Fibroblast of villous mesenchyme (primary cell): ENCODE measurements around the gene MUC20. TPM values are rescaled to one million over a fixed set of nuclear protein-coding genes. Genes with fewer than 3 reads are reported as not detected.

Experiments
- DNase-seq: peaks from one replicate; pipeline ENCODE4 v3.0.0-alpha.2; 2010; ENCODE audit warnings: low read depth
- H3K4me3 ChIP-seq: 2 replicates; pipeline ENCODE4 v1.5.1; 2011; ENCODE audit warnings: low read depth, mild to moderate bottlenecking, low read length
- CTCF ChIP-seq: IDR thresholded peaks from 2 replicates; pipeline ENCODE4 v1.5.1; 2012; ENCODE audit warnings: low read depth, mild to moderate bottlenecking, low read length; ENCODE audit not compliant: insufficient read depth
- total RNA-seq: library from RNA; depleted of rRNA; stranded (reverse); fragments of >200 nt; gene quantifications from 2 replicates; pipeline ENCODE4 v1.2.3, GENCODE V29; 2012

MUC20 gene
- total RNA-seq, 1 donor, result 0.43 TPM

DNA sequence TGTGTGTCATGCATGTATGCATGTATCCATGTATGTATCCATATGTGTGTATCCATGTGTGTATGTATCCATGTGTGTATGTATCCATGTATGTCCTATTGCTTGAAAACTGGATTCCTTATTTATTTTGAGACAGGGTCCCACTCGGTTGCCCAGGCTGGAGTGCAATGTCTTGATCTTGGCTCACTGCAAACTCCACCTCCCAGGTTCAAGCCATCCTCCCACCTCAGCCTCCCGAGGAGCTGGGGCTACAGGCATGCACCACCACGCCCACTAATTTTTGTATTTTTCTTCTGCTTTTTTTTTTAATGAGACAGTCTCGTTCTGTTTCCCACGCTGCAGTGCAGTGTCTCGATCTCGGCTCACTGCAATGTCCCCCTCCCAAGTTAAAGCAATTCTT is 34.1 kb downstream of the MUC20 start:
- H3K4me3 ChIP-seq, result no peak overlapping the region
- no peak for DNase-seq
- TF ChIP-seq CTCF, result no peak

GRCh38 chr3:195755391-195755790 is 34.6 kb downstream of the MUC20 start:
- no peak overlapping the region for H3K4me3 ChIP-seq
- no peak for TF ChIP-seq CTCF
- no peak for DNase-seq

GRCh38 chr3:195755791-195756676 is 35.3 kb downstream of the MUC20 start:
- DNase-seq, result no peak
- no peak overlapping the region for H3K4me3 ChIP-seq
- TF ChIP-seq CTCF, result no peak

GRCh38 chr3:195757438-195757770 is 36.6 kb downstream of the MUC20 start:
- DNase-seq, result no peak
- no peak for TF ChIP-seq CTCF

DNA sequence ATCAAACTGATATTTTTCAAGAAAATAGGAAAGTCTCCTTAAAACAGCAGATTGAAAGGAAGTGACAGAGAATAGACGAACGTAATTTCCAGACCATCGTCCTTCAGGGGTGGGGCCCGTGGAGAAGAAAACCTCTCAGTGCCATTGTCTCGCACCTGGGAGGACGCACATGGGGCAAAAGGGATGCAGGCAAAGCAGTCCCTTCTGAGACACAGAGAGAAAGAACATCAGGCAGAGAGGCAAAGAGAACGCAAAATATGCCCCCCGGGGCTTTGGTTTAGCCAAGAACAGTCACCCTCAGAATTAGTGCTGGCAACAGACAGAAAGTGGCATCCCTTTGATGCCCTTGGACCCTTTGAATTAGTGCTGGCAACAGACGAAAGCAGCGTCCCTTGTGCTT is 37.0 kb downstream of the MUC20 start:
- no peak for DNase-seq
- no peak overlapping the region for H3K4me3 ChIP-seq
- TF ChIP-seq CTCF, result no peak

More at GRCh38 chr3:195757438-195757770, 36.6 kb downstream of the MUC20 start:
- H3K4me3 ChIP-seq, result no peak overlapping the region

- no peak for DNase-seq
- TF ChIP-seq CTCF, result no peak
- no peak overlapping the region for H3K4me3 ChIP-seq
These were observed 38.1 kb downstream of the MUC20 start for GRCh38 chr3:195758721-195759353.
